VCaP (cell line): Measurements from ENCODE around the gene PM20D2.

Experiments
- H3K27ac ChIP-seq: fragments of 450-650 bp; 2 replicates; pipeline ENCODE4 v1.5.1; 2017
- TF ChIP-seq, protein P1 (sequence below): fragments of 450-650 bp; conservative IDR thresholded peaks from 2 replicates; pipeline ENCODE4 v1.5.1; 2017; ENCODE audit warnings: mild to moderate bottlenecking, moderate library complexity

Gene PM20D2, protein sequence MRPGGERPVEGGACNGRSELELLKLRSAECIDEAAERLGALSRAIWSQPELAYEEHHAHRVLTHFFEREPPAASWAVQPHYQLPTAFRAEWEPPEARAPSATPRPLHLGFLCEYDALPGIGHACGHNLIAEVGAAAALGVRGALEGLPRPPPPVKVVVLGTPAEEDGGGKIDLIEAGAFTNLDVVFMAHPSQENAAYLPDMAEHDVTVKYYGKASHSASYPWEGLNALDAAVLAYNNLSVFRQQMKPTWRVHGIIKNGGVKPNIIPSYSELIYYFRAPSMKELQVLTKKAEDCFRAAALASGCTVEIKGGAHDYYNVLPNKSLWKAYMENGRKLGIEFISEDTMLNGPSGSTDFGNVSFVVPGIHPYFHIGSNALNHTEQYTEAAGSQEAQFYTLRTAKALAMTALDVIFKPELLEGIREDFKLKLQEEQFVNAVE

DNA sequence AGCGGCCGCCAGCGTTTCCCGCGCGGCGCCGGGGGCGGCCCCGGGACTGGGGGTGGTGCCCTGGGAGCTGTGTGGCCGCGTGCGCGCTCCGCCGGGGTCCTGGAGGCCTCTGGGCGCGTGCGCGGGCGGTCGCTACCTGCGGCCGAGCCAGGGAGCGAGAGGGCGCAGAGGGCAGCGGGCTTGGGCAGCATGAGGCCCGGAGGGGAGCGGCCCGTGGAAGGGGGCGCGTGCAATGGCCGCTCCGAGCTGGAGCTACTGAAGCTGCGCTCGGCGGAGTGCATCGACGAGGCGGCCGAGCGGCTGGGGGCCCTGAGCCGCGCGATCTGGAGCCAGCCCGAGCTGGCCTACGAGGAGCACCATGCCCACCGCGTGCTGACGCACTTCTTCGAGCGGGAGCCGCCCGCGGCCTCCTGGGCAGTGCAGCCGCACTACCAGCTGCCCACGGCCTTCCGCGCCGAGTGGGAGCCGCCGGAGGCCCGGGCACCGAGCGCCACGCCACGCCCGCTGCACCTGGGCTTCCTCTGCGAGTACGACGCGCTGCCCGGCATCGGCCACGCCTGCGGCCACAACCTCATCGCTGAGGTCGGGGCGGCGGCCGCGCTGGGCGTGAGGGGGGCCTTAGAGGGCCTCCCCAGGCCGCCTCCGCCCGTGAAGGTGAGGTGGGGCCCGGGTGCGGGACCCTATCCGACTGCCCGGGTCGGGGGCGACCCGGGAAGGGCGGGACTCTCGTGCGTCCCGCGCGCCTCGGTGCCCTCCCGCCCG, at the start of gene PM20D2:
TSS of gene PM20D2 (plus strand) at position 100 of the 762 bp plus-strand sequence. CDS start at position 190, 90 bp downstream.
- TF ChIP-seq, protein P1, sequence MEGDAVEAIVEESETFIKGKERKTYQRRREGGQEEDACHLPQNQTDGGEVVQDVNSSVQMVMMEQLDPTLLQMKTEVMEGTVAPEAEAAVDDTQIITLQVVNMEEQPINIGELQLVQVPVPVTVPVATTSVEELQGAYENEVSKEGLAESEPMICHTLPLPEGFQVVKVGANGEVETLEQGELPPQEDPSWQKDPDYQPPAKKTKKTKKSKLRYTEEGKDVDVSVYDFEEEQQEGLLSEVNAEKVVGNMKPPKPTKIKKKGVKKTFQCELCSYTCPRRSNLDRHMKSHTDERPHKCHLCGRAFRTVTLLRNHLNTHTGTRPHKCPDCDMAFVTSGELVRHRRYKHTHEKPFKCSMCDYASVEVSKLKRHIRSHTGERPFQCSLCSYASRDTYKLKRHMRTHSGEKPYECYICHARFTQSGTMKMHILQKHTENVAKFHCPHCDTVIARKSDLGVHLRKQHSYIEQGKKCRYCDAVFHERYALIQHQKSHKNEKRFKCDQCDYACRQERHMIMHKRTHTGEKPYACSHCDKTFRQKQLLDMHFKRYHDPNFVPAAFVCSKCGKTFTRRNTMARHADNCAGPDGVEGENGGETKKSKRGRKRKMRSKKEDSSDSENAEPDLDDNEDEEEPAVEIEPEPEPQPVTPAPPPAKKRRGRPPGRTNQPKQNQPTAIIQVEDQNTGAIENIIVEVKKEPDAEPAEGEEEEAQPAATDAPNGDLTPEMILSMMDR = no peak

DNA sequence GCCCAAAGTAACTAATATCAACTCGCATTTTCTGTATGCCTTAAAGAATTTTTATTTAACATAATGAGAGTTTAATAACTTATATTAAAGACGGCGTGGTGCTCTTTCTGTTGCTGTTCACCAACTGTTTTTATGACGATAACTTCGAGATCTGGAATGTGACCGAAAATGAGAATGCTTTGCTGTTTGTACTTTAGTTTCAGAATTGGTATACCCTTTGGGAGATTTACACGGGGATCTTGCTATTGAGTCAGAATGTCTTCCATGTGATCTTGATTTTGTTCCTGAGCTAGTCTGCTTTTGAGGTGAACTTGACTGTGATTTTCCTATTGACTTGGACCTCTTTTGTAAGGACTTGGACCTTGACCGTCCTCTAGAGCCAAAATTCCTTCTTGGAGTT, 47.4 kb upstream of the PM20D2 start:
- H3K27ac ChIP-seq = no peak overlapping the region
- TF ChIP-seq, protein P1 = no peak

More for the DNA sequence above, at the start of gene PM20D2:
- peak within 1 kb of the TSS; percentile 97 for H3K27ac ChIP-seq

DNA sequence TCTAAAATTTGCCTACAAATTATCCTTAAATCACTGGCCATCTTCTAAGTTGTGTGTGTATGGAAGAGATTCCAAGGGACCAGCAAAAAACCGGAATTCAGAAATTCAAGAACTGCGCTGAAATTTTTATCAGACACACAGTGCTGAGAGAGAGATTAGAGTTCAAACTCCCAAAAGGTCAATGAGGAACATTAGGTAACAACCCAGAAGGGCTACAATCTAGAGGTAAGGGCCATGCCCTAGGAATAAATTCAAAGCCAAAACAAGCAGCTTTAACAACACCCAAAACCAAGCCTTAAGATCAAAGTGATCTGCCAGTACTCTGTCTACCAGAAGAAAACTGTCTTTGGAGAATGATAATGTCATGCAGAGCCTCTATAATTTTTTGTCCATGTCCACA, 45.7 kb upstream of the PM20D2 start:
- no peak overlapping the region for H3K27ac ChIP-seq
- TF ChIP-seq, protein P1 = no peak

DNA sequence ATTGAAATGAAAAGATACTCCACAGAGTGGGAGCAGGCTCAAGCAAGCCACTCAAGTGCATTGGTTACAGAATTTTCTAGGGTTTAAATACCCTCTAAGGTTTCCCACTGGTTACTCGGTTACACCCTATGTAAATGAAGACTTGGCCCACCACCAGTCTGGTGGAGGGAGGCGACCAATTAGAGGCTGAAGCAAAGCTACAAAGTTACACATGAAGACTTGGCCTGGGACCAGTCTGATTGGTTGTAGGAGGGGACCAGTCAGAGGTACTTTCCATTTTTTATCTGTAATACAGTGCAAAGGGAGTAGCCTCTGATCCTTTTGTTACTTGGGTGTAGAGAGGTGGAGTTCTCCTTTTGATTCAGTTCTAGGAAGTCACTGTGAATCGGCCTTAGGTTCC, 35.6 kb upstream of the PM20D2 start:
- H3K27ac ChIP-seq = no peak overlapping the region
- TF ChIP-seq, protein P1 = no peak

- TF ChIP-seq, protein P1 = no peak
- no peak overlapping the region for H3K27ac ChIP-seq
Observed at GRCh38 chr6:89111933-89112332, 33.9 kb upstream of the PM20D2 start.

GRCh38 chr6:89116702-89117101, 29.2 kb upstream of the PM20D2 start:
- no peak overlapping the region for H3K27ac ChIP-seq
- TF ChIP-seq, protein P1 = no peak
